ENCODE data around the gene OPHN1. TPM values are rescaled to one million over a fixed set of nuclear protein-coding genes. Genes with fewer than 3 reads are reported as not detected.
A peak's percentile ranks its signal among the peaks of the same experiment; 100 is the strongest.
"Not testable (repeated sequence)": the region's sequence is repeated elsewhere in the genome, so short reads cannot be mapped to it uniquely, and the experiment has no call there.

OPHN1 gene
- total RNA-seq, 1 donor from 2014 or later: 5.6 TPM

DNA sequence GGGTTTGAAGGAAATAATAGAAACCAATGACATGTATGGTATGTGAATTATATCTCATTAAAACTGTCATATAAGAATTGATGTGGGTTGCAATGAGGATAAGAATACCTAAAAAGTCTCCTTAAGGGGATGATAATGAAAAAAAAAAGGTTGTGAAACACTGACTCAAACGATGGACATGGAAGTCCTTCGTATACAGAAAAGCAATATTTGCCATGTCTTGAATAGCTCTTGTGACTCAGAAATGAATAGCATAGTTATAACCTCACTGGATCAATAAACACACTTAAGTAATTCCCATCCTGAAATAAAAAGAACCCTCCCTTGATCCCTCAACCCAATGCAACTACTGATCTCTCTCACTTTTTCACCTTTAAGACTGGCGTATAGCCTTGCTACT, 89.7 kb downstream of the OPHN1 start:
- H3K4me1 ChIP-seq: no peaks in the 10 kb centered on the region
- H3K4me3 ChIP-seq: no peak overlapping the region
- no peak for DNase-seq (ENCODE audit: low spot score in 2 of 2)
- no peaks in the 10 kb centered on the region for H3K36me3 ChIP-seq
- TF ChIP-seq, protein P1, sequence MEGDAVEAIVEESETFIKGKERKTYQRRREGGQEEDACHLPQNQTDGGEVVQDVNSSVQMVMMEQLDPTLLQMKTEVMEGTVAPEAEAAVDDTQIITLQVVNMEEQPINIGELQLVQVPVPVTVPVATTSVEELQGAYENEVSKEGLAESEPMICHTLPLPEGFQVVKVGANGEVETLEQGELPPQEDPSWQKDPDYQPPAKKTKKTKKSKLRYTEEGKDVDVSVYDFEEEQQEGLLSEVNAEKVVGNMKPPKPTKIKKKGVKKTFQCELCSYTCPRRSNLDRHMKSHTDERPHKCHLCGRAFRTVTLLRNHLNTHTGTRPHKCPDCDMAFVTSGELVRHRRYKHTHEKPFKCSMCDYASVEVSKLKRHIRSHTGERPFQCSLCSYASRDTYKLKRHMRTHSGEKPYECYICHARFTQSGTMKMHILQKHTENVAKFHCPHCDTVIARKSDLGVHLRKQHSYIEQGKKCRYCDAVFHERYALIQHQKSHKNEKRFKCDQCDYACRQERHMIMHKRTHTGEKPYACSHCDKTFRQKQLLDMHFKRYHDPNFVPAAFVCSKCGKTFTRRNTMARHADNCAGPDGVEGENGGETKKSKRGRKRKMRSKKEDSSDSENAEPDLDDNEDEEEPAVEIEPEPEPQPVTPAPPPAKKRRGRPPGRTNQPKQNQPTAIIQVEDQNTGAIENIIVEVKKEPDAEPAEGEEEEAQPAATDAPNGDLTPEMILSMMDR (IDR thresholded peaks at IDR 0.05): no peak
- H3K9me3 ChIP-seq: no peaks in the 10 kb centered on the region
- H3K27me3 ChIP-seq: no peaks in the 10 kb centered on the region
- H3K27ac ChIP-seq: no peak overlapping the region
- intact Hi-C loops (cut with DNase I): no loop called here

DNA sequence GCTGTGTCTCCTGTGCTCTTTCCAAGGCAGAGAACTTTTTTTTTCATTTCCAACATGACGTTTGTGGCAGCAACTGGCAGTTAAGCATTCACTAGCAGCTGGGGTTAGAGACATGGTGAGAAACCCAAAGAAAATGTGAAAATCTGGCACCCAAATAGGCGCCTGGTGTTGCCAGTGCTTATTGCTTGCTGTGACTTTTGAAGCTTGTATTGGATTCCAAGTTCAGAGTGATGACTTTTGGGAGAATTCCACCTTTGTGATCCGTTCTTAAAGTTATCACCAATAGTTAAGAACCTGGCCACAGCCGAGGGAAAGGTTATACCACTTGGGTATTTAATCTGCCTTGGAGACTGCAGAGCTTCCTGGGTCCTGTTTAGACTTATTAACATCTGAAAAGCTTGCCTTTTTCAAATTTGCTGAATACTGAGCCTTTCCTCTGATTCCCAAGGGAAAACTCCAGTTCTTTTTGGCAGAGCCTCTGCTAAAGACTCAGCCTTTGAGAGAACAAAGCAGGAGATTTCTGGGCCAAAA, 101.0 kb downstream of the OPHN1 start:
- peak overlapping the region in 1 of 2 donors; percentile 0 for H3K4me3 ChIP-seq
- DNase-seq (ENCODE audit: low spot score in 2 of 2): no peak
- TF ChIP-seq, protein P1 (IDR thresholded peaks at IDR 0.05): no peak
- no peaks in the 10 kb centered on the region for H3K27me3 ChIP-seq
- intact Hi-C loops (cut with DNase I): no loop called here
- no peaks in the 10 kb centered on the region for H3K36me3 ChIP-seq
- no peaks in the 10 kb centered on the region for H3K9me3 ChIP-seq
- H3K27ac ChIP-seq: peak overlapping the region in 1 of 2 donors; percentile 31
- H3K4me1 ChIP-seq: no peaks in the 10 kb centered on the region

DNA sequence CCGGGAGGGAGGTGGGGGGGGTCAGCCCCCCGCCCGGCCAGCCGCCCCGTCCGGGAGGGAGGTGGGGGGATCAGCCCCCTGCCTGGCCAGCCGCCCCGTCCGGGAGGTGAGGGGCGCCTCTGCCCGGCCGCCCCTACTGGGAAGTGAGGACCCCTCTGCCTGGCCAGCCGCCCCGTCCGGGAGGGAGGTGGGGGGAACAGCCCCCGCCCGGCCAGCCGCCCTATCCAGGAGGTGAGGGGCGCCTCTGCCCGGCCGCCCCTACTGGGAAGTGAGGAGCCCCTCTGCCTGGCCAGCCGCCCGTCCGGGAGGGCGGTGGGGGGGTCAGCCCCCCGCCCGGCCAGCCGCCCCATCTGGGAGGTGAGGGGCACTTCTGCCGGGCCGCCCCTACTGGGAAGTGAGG, 106.5 kb downstream of the OPHN1 start:
- H3K27me3 ChIP-seq; H3K4me3 ChIP-seq; H3K4me1 ChIP-seq; H3K36me3 ChIP-seq; intact Hi-C loops (cut with DNase I); H3K27ac ChIP-seq; DNase-seq (ENCODE audit: low spot score in 2 of 2); H3K9me3 ChIP-seq: not testable (repeated sequence)

DNA sequence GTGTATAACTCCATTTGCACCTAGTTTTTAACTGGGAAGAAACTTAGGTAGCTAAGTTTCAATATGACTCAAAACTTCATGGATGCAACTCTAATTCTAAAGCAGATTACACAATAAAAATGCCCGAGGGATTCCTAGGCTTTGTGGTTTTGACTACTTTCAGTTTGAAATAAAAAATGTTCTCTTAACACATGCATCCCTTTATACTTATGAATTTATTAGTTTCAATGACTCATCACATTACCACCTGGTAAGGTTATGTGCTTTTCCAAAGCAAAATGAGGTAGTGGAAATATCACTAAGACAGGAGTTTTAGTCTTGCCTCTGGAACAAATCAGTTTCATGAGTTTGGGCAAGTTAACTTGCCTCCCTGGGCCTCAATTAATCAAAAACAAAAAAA, 125.5 kb downstream of the OPHN1 start:
- Histone ChIP-seq H3K27ac (no peak overlapping the region), H3K9me3 (no peaks in the 10 kb centered on the region), H3K4me1 (no peaks in the 10 kb centered on the region), H3K4me3 (no peak overlapping the region), H3K36me3 (no peaks in the 10 kb centered on the region), H3K27me3 (no peaks in the 10 kb centered on the region)
- TF ChIP-seq, protein P1 (IDR thresholded peaks at IDR 0.05): no peak
- intact Hi-C loops (cut with DNase I): no loop called here
- no peak for DNase-seq (ENCODE audit: low spot score in 2 of 2)

DNA sequence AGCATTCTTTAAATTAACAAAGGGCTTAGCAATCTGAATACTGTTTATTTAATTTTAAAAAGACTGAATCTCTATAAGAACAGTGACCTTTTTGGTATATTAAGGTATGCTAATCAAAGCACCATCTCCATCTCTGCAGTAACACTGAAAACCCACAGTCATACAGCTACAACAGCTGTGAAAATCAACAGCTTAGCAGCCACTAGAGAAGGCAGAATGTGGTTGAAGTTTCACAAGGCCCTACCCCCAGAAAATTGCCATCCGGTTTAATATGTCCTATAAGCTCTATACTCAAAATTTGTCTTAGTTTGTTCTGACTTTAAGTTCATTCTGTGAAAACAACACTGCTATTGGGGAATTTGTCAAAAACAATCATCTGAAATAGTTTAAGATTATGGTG, 128.7 kb downstream of the OPHN1 start:
- no peak for DNase-seq (ENCODE audit: low spot score in 2 of 2)
- TF ChIP-seq, protein P1 (IDR thresholded peaks at IDR 0.05): no peak
- Histone ChIP-seq H3K4me1 (no peaks in the 10 kb centered on the region), H3K27ac (no peak overlapping the region), H3K9me3 (no peaks in the 10 kb centered on the region), H3K36me3 (no peaks in the 10 kb centered on the region), H3K4me3 (no peak overlapping the region), H3K27me3 (no peaks in the 10 kb centered on the region)
- intact Hi-C loops (cut with DNase I): no loop called here

DNA sequence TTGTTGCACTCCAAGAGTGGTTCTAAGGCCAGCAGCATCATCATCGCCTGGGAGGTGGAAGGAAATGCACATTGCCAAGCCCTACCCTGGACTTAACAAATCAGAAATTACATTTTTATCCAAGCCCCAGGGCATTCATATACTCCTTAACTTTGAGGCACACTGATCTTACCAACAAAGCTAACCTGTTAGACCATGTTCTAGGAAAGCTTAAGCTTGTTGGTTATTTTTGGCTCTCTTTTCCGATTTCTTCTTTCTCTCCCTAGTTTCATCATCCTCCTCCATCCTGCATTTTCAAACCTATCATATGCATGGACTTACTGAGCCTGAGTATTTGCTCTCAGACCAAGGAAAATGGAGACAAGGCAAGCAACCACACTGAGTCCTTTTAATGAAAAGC, 133.4 kb downstream of the OPHN1 start:
- H3K27ac ChIP-seq: no peak overlapping the region
- no peaks in the 10 kb centered on the region for H3K9me3 ChIP-seq
- H3K4me1 ChIP-seq: no peaks in the 10 kb centered on the region
- DNase-seq (ENCODE audit: low spot score in 2 of 2): no peak
- no peak overlapping the region for H3K4me3 ChIP-seq
- intact Hi-C loops (cut with DNase I): no loop called here
- TF ChIP-seq, protein P1 (IDR thresholded peaks at IDR 0.05): no peak
- H3K36me3 ChIP-seq: peaks cover 0 to 3% of the 10 kb centered on the region in 2 donors
- H3K27me3 ChIP-seq: no peaks in the 10 kb centered on the region
